NT2/D1 (cell line): Measurements from ENCODE around the gene METRNL.

Experiments used
- YY1 ChIP-seq: IDR thresholded peaks from 2 replicates; pipeline ENCODE4 v1.6.1; 2011; ENCODE audit not compliant: insufficient read length, insufficient read depth
- ZNF274 ChIP-seq: IDR thresholded peaks from 2 replicates; pipeline ENCODE4 v1.6.1; 2011; ENCODE audit warnings: mild to moderate bottlenecking, low read depth, low read length

DNA sequence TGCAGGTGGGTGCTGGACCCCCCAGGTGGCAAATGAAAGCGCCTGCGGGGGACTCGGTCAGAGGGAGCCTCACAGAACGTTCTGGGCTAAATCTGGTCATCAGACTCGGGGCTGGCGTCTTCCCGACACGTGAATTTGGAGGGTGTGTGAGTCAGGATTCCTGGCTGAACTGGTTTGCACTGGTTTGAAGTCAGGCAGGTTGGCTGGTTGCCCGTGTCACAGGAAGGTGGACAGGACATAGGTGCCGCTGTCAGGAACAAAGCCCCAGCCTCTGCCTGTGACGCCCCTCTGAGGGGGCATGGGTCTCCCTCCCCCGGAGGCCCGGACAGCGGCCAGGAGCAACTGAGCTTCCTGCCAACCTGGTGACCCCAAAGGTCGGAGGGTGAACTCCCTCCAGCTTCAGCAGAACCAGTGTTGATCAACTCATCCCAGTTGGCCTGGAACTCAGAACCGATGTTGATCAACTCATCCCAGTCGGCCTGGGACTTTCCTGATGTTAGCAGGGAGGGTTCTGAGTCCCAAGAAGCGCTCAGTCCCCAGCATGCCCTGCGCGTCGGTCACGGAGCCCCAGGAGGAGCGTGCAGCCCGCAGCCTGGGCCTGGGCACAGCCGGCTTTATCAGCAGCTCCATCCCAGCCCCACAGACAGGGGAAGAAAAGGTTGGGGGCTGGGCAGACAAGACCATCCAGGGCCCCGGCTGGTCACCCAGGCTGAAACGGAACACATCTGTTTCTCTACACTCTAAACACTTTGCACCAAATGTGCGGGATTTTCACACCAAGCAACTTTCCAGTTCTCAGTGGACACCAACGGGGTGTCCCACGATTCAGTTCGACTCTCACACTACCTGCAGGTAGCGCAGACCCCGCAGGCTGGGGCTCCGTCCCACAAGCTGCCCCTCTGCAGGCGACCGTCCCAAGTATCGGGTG lies 14.4 kb upstream of the METRNL start:
- no peak for TF ChIP-seq YY1
- TF ChIP-seq ZNF274 = no peak
